ENCODE results near the gene PLCL1. TPM values are rescaled to one million over a fixed set of nuclear protein-coding genes. Genes with fewer than 3 reads are reported as not detected.

Gene PLCL1
- polyA plus RNA-seq, 3 donors, result 0.69 to 1.4 (median 0.79) TPM

GRCh38 chr2:197879812-197880408 is 75.5 kb downstream of the PLCL1 start:
- H3K27ac Mint-ChIP-seq, result no peak overlapping the region
- no peak overlapping the region for H3K4me3 Mint-ChIP-seq
- no peaks in the 10 kb centered on the region for H3K27me3 Mint-ChIP-seq (ENCODE audit: low read depth in 3 of 3)
- no peak overlapping the region for H3K27ac ChIP-seq (ENCODE audit: low read depth in 1 of 2, low read length in 2 of 2)
- H4K20me1 ChIP-seq (ENCODE audit: insufficient read depth, low read length), result no peaks in the 10 kb centered on the region
- WGBS (ENCODE audit: insufficient coverage), result no CpG with 5 or more reads among the region's 3 CpGs
- no peak for DNase-seq
- peaks cover 2% of the 10 kb centered on the region for H3K4me1 Mint-ChIP-seq
- H3K4me1 ChIP-seq (ENCODE audit: control insufficient read depth in 1 of 2, insufficient read depth in 2 of 2, low read length in 2 of 2), result no peaks in the 10 kb centered on the region
- no peaks in the 10 kb centered on the region for H3K36me3 ChIP-seq (replicated peaks in 1 of 2; ENCODE audit: control insufficient read depth in 1 of 2, insufficient read depth in 2 of 2, low read length in 2 of 2)
- H2AFZ ChIP-seq (ENCODE audit: insufficient read depth, low read depth, low read length, poor library complexity, severe bottlenecking), result no peak overlapping the region
- intact Hi-C loops (cut with micrococcal nuclease), result no loop called here
- TF ChIP-seq, protein P1, sequence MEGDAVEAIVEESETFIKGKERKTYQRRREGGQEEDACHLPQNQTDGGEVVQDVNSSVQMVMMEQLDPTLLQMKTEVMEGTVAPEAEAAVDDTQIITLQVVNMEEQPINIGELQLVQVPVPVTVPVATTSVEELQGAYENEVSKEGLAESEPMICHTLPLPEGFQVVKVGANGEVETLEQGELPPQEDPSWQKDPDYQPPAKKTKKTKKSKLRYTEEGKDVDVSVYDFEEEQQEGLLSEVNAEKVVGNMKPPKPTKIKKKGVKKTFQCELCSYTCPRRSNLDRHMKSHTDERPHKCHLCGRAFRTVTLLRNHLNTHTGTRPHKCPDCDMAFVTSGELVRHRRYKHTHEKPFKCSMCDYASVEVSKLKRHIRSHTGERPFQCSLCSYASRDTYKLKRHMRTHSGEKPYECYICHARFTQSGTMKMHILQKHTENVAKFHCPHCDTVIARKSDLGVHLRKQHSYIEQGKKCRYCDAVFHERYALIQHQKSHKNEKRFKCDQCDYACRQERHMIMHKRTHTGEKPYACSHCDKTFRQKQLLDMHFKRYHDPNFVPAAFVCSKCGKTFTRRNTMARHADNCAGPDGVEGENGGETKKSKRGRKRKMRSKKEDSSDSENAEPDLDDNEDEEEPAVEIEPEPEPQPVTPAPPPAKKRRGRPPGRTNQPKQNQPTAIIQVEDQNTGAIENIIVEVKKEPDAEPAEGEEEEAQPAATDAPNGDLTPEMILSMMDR (IDR thresholded peaks at IDR 0.05), result no peak
- no peaks in the 10 kb centered on the region for H3K36me3 Mint-ChIP-seq
- no peak overlapping the region for H3K4me2 ChIP-seq (replicated peaks; ENCODE audit: extremely low read depth, low read length, poor library complexity, severe bottlenecking)
- no peaks in the 10 kb centered on the region for H3K79me2 ChIP-seq (ENCODE audit: insufficient read depth, low read length)
- H3K27me3 ChIP-seq (ENCODE audit: control insufficient read depth in 2 of 2, insufficient read depth in 2 of 2, low read length in 2 of 2), result no peaks in the 10 kb centered on the region
- H3K4me3 ChIP-seq (replicated peaks in 1 of 3; ENCODE audit: low read depth in 2 of 3, low read length in 3 of 3), result no peak overlapping the region
- no peaks in the 10 kb centered on the region for H3K9me3 ChIP-seq (replicated peaks in 1 of 2; ENCODE audit: control insufficient read depth in 1 of 2, insufficient read depth in 1 of 2, low read length in 2 of 2)
- H3K9ac ChIP-seq (ENCODE audit: insufficient read depth, low read length, poor library complexity, severe bottlenecking), result no peak overlapping the region
- H3K9me3 Mint-ChIP-seq, result peaks cover 0 to 5% (median 0%) of the 10 kb centered on the region in 7 donors

- whole genome bisulfite sequencing (ENCODE audit: insufficient coverage), result no CpG with 5 or more reads among the region's 3 CpGs
Observed at GRCh38 chr2:197883354-197884032, 79.1 kb downstream of the PLCL1 start.

More at GRCh38 chr2:197883354-197884032, 79.1 kb downstream of the PLCL1 start:
- H3K4me3 ChIP-seq (replicated peaks in 1 of 3; ENCODE audit: low read depth in 2 of 3, low read length in 3 of 3), result no peak overlapping the region
- no peak overlapping the region for H3K4me2 ChIP-seq (replicated peaks; ENCODE audit: extremely low read depth, low read length, poor library complexity, severe bottlenecking)
- peaks cover 0 to 5% (median 0%) of the 10 kb centered on the region in 7 donors for H3K9me3 Mint-ChIP-seq
- intact Hi-C loops (cut with micrococcal nuclease), result no loop called here
- H3K27ac ChIP-seq (ENCODE audit: low read depth in 1 of 2, low read length in 2 of 2), result no peak overlapping the region
- H3K36me3 Mint-ChIP-seq, result peaks cover 0 to 1% of the 10 kb centered on the region in 2 donors
- no peaks in the 10 kb centered on the region for H3K79me2 ChIP-seq (ENCODE audit: insufficient read depth, low read length)
- no peak for DNase-seq
- H3K27ac Mint-ChIP-seq, result no peak overlapping the region
- no peaks in the 10 kb centered on the region for H3K27me3 ChIP-seq (ENCODE audit: control insufficient read depth in 2 of 2, insufficient read depth in 2 of 2, low read length in 2 of 2)
- no peaks in the 10 kb centered on the region for H3K9me3 ChIP-seq (replicated peaks in 1 of 2; ENCODE audit: control insufficient read depth in 1 of 2, insufficient read depth in 1 of 2, low read length in 2 of 2)
- no peaks in the 10 kb centered on the region for H3K36me3 ChIP-seq (replicated peaks in 1 of 2; ENCODE audit: control insufficient read depth in 1 of 2, insufficient read depth in 2 of 2, low read length in 2 of 2)
- TF ChIP-seq, protein P1 (IDR thresholded peaks at IDR 0.05), result no peak
- H3K4me3 Mint-ChIP-seq, result no peak overlapping the region
- no peak overlapping the region for H2AFZ ChIP-seq (ENCODE audit: insufficient read depth, low read depth, low read length, poor library complexity, severe bottlenecking)
- peaks cover 0 to 3% (median 0%) of the 10 kb centered on the region in 3 donors for H3K27me3 Mint-ChIP-seq (ENCODE audit: low read depth in 3 of 3)
- peaks cover 5% of the 10 kb centered on the region for H3K4me1 Mint-ChIP-seq
- H4K20me1 ChIP-seq (ENCODE audit: insufficient read depth, low read length), result no peaks in the 10 kb centered on the region
- no peak overlapping the region for H3K9ac ChIP-seq (ENCODE audit: insufficient read depth, low read length, poor library complexity, severe bottlenecking)
- H3K4me1 ChIP-seq (ENCODE audit: control insufficient read depth in 1 of 2, insufficient read depth in 2 of 2, low read length in 2 of 2), result peaks cover 3 to 5% of the 10 kb centered on the region in 2 donors

Data from CD14-positive monocyte (primary cell).